H1 (cell line): ENCODE results near the gene TNS3. TPM values are rescaled to one million over a fixed set of nuclear protein-coding genes. Genes with fewer than 3 reads are reported as not detected.

Experiments
- CTCF ChIA-PET: fragments of 300-600 bp; sonication (Branson Sonifier 250); formaldehyde crosslinking; loops from one replicate; lab custom pipeline; 2021; ENCODE audit not compliant: partially characterized antibody; lab: Charles Lee
- POLR2A ChIA-PET: fragments of 300-600 bp; sonication (Branson Sonifier 250); formaldehyde crosslinking; loops from one replicate; lab custom pipeline; 2021; ENCODE audit warnings: inconsistent platforms; ENCODE audit not compliant: partially characterized antibody; lab: Charles Lee
- DNase-seq, 2 experiments: peaks; one replicate each; pipeline versions ENCODE4 v3.0.0 to v3.0.0-alpha.2; 2010 to 2022; ENCODE audit warnings: low spot score in 2 of 2, low read depth in 1 of 2, mixed read lengths in 1 of 2
- FAIRE-seq: peaks from 2 replicates; lab custom pipeline; 2011; peaks lifted over from hg19 to GRCh38; lab: Jason Lieb, UNC
- H2AFZ ChIP-seq: 2 replicates; pipeline ENCODE4 v1.8.1; 2012; ENCODE audit warnings: low read length, inconsistent platforms
- H2AK5ac ChIP-seq: 2 replicates; pipeline ENCODE4 v1.6.1; 2013; ENCODE audit warnings: low read depth, low read length
- H2BK120ac ChIP-seq: replicated peaks from 2 replicates; pipeline ENCODE3; 2013; ENCODE audit warnings: low read depth, low read length, inconsistent platforms
- H2BK12ac ChIP-seq: 2 replicates; pipeline ENCODE4 v1.6.1; 2013; ENCODE audit warnings: low read depth, low read length
- H2BK15ac ChIP-seq: 2 replicates; pipeline ENCODE4 v1.6.1; 2013; ENCODE audit warnings: low read length
- H2BK20ac ChIP-seq: 2 replicates; pipeline ENCODE4 v1.6.1; 2013; ENCODE audit warnings: low read length
- H2BK5ac ChIP-seq: 2 replicates; pipeline ENCODE4 v1.6.1; 2013; ENCODE audit warnings: low read depth, low read length
- H3K14ac ChIP-seq: 2 replicates; pipeline ENCODE4 v1.6.1; 2013; ENCODE audit warnings: inconsistent platforms; ENCODE audit not compliant: insufficient read length
- H3K18ac ChIP-seq: 2 replicates; pipeline ENCODE4 v1.6.1; 2013; ENCODE audit warnings: low read length; ENCODE audit errors: extremely low read depth
- H3K23ac ChIP-seq: 2 replicates; pipeline ENCODE4 v1.6.1; 2013; ENCODE audit warnings: inconsistent platforms; ENCODE audit not compliant: insufficient read length
- H3K23me2 ChIP-seq: 2 replicates; pipeline ENCODE4 v1.6.1; 2013; ENCODE audit warnings: low read depth, low read length
- H3K27ac ChIP-seq: 2 replicates; pipeline ENCODE4 v1.6.1; 2011; ENCODE audit warnings: low read depth, low read length, inconsistent platforms
- H3K27me3 ChIP-seq, 4 experiments: replicated peaks in 1 of 4; 1 replicate in 1 of 4; 2 replicates in 3 of 4; pipeline versions ENCODE4 v1.6.1 to v1.8.1; 2011 to 2013; ENCODE audit warnings: low read length in 3 of 4, mild to moderate bottlenecking in 3 of 4, inconsistent platforms in 2 of 4, mixed read lengths in 2 of 4, moderate library complexity in 1 of 4; ENCODE audit not compliant: control insufficient read depth in 3 of 4, insufficient read depth in 3 of 4; ENCODE audit errors: extremely low read depth in 1 of 4
- H3K36me3 ChIP-seq, 4 experiments: 2 replicates each; pipeline versions ENCODE4 v1.6.1 to v1.8.1; 2011 to 2013; ENCODE audit warnings: mild to moderate bottlenecking in 4 of 4, low read length in 3 of 4, moderate library complexity in 2 of 4, control low read depth in 1 of 4, inconsistent platforms in 1 of 4; ENCODE audit not compliant: insufficient read depth in 4 of 4, control insufficient read depth in 2 of 4
- H3K4ac ChIP-seq: replicated peaks from 2 replicates; pipeline ENCODE3; 2013; ENCODE audit warnings: low read length, low read depth, mixed read lengths, inconsistent platforms; ENCODE audit not compliant: insufficient read length
- H3K4me1 ChIP-seq, 4 experiments: replicated peaks in 1 of 4; 1 replicate in 1 of 4; 2 replicates in 3 of 4; pipeline versions ENCODE4 v1.6.1 to v1.8.1; 2011 to 2013; ENCODE audit warnings: low read length in 3 of 4, inconsistent platforms in 2 of 4, mixed read lengths in 1 of 4; ENCODE audit not compliant: insufficient read depth in 4 of 4, control insufficient read depth in 3 of 4
- H3K4me2 ChIP-seq, 2 experiments: 2 replicates each; pipeline versions ENCODE4 v1.6.1 to v1.8.1; 2011 to 2013; ENCODE audit warnings: low read depth in 2 of 2, low read length in 2 of 2, control low read depth in 1 of 2, inconsistent platforms in 1 of 2, mild to moderate bottlenecking in 1 of 2; ENCODE audit not compliant: insufficient read depth in 1 of 2
- H3K4me3 ChIP-seq, 4 experiments: fragments of 200-600, 300-600 bp in 1 of 4; sonication (generic), shearing (Covaris generic), sonication (Bioruptor Twin) in 1 of 4; 2 replicates each; pipeline versions ENCODE4 v1.5.1 to v1.8.1; 2011 to 2016; ENCODE audit warnings: low read length in 4 of 4, low read depth in 3 of 4, control low read depth in 2 of 4, inconsistent platforms in 2 of 4, mild to moderate bottlenecking in 2 of 4, mixed read lengths in 1 of 4, moderate library complexity in 1 of 4; ENCODE audit not compliant: insufficient read depth in 2 of 4; ENCODE audit errors: extremely low read depth in 1 of 4
- H3K56ac ChIP-seq: replicated peaks from 2 replicates; pipeline ENCODE3; 2013; ENCODE audit warnings: low read depth, mild to moderate bottlenecking, mixed read lengths, low read length, inconsistent platforms; ENCODE audit not compliant: insufficient read length
- H3K79me1 ChIP-seq: 2 replicates; pipeline ENCODE4 v1.6.1; 2013; ENCODE audit warnings: low read depth, low read length, control low read depth
- H3K79me2 ChIP-seq, 2 experiments: 2 replicates each; pipeline versions ENCODE4 v1.6.1 to v1.8.1; 2012 to 2013; ENCODE audit warnings: low read length in 2 of 2, mild to moderate bottlenecking in 2 of 2, inconsistent platforms in 1 of 2; ENCODE audit not compliant: insufficient read depth in 2 of 2, control insufficient read depth in 1 of 2
- H3K9ac ChIP-seq, 4 experiments: replicated peaks in 1 of 4; 1 replicate in 1 of 4; 2 replicates in 3 of 4; pipeline versions ENCODE4 v1.6.1 to v1.8.1; 2011 to 2013; ENCODE audit warnings: low read depth in 3 of 4, low read length in 3 of 4, control low read depth in 2 of 4, mild to moderate bottlenecking in 2 of 4, moderate library complexity in 2 of 4, inconsistent platforms in 1 of 4; ENCODE audit errors: extremely low read depth in 1 of 4
- H3K9me3 ChIP-seq, 2 experiments: 2 replicates each; pipeline versions ENCODE4 v1.6.1 to v1.8.1; 2012 to 2013; ENCODE audit warnings: mild to moderate bottlenecking in 2 of 2, moderate library complexity in 2 of 2, control low read depth in 1 of 2, inconsistent platforms in 1 of 2, low read depth in 1 of 2, low read length in 1 of 2, mixed read lengths in 1 of 2; ENCODE audit not compliant: insufficient read depth in 2 of 2
- H4K20me1 ChIP-seq, 2 experiments: replicated peaks in 1 of 2; 2 replicates each; pipeline versions ENCODE3 to v1.8.1; 2011 to 2013; ENCODE audit warnings: inconsistent platforms in 2 of 2, low read length in 2 of 2, mild to moderate bottlenecking in 1 of 2; ENCODE audit not compliant: insufficient read depth in 2 of 2, control insufficient read depth in 1 of 2
- H4K5ac ChIP-seq: 2 replicates; pipeline ENCODE4 v1.6.1; 2013; ENCODE audit warnings: low read length, low read depth, mixed read lengths, inconsistent platforms; ENCODE audit not compliant: insufficient read length
- H4K8ac ChIP-seq: 2 replicates; pipeline ENCODE4 v1.8.0; 2013; ENCODE audit warnings: mild to moderate bottlenecking, moderate library complexity, low read length, inconsistent platforms; ENCODE audit not compliant: insufficient read depth; ENCODE audit errors: extremely low read depth
- H4K91ac ChIP-seq: replicated peaks from 2 replicates; pipeline ENCODE3; 2013; ENCODE audit warnings: low read length, mixed read lengths, inconsistent platforms; ENCODE audit not compliant: insufficient read length
- ASH2L ChIP-seq: fragments of 200-600, 300-600 bp; sonication (generic); IDR thresholded peaks from one replicate; pipeline ENCODE4 v1.7.1; 2017; ENCODE audit warnings: low read length
- CBX5 ChIP-seq: fragments of 300-800, 300-1000 bp; sonication (generic); IDR thresholded peaks from 2 replicates; pipeline ENCODE4 v1.7.1; 2016; ENCODE audit warnings: antibody characterized with exemption, low read length, low read depth
- CBX8 ChIP-seq: fragments of 300-800, 300-1000 bp; sonication (generic); IDR thresholded peaks from 2 replicates; pipeline ENCODE4 v1.7.1; 2016; ENCODE audit warnings: low read depth, low read length, borderline replicate concordance
- CEBPB ChIP-seq: IDR thresholded peaks from 2 replicates; pipeline ENCODE4 v1.6.1; 2012; ENCODE audit warnings: low read depth, low read length
- EP300 ChIP-seq, 2 experiments: IDR thresholded peaks; 1 replicate in 1 of 2; 2 replicates in 1 of 2; pipeline ENCODE4 v1.6.1; 2011 to 2012; ENCODE audit warnings: low read depth in 2 of 2, low read length in 2 of 2, mild to moderate bottlenecking in 2 of 2, borderline replicate concordance in 1 of 2, inconsistent platforms in 1 of 2, moderate library complexity in 1 of 2
- HDAC2 ChIP-seq, 2 experiments: fragments of 300-600 bp in 1 of 2; sonication (generic) in 1 of 2; IDR thresholded peaks; 2 replicates each; pipeline ENCODE4 v1.6.1; 2011 to 2012; ENCODE audit warnings: low read depth in 2 of 2, low read length in 2 of 2, mild to moderate bottlenecking in 2 of 2, moderate library complexity in 2 of 2, borderline replicate concordance in 1 of 2, inconsistent platforms in 1 of 2
- RBBP5 ChIP-seq: IDR thresholded peaks from 2 replicates; pipeline ENCODE4 v1.7.1; 2012; ENCODE audit warnings: low read depth, mild to moderate bottlenecking, inconsistent platforms, low read length, moderate library complexity, borderline replicate concordance
- SP4 ChIP-seq: IDR thresholded peaks from 2 replicates; pipeline ENCODE4 v1.6.1; 2012; ENCODE audit warnings: low read length, inconsistent platforms
- TCF12 ChIP-seq: IDR thresholded peaks from 2 replicates; pipeline ENCODE4 v1.6.1; 2011; ENCODE audit warnings: low read depth, mild to moderate bottlenecking, low read length
- WGBS, 2 experiments: shearing (Covaris generic) in 1 of 2; methylation state at CpG; one replicate each; pipeline versions ENCODE4 v1.1.6 to v1.1.7; 2013 to 2015; ENCODE audit warnings: low lambda C conversion rate in 2 of 2, mixed read lengths in 2 of 2, inconsistent platforms in 1 of 2, low coverage in 1 of 2, missing lambda C conversion rate in 1 of 2; ENCODE audit not compliant: insufficient replicate concordance in 2 of 2, insufficient coverage in 1 of 2, insufficient read length in 1 of 2; ENCODE audit errors: extremely low coverage in 1 of 2, missing lambda C conversion rate in 1 of 2; 5-methylcytosine and 5-hydroxymethylcytosine counted together
- polyA plus RNA-seq, 7 experiments: library from polyadenylated mRNA; depleted of rRNA in 3 of 7; stranded (reverse) in 5 of 7; unstranded in 2 of 7; fragments of >200 nt in 5 of 7; fragments of 200-250 nt in 2 of 7; gene quantifications; 1 replicate in 5 of 7; 2 replicates in 1 of 7; 4 replicates in 1 of 7; pipeline versions ENCODE4 v1.2.1 to v1.2.3, GENCODE V29; 2011 to 2013; ENCODE audit warnings: missing spikeins in 2 of 7, mixed read lengths in 2 of 7
- total RNA-seq: library from RNA; stranded (reverse); fragmentation: NEBNext Ultra II Directional; extraction: Animal tissue kit (Norgen Biotek cat#: 25700); gene quantifications from 2 replicates; pipeline ENCODE4 v1.2.1, GENCODE V29; 2021

The TNS3 gene
- total and polyA plus RNA-seq, 2 of the 8 experiments (the other 6 are each of a cell fraction or from before 2014, with no cell fraction given) = 11.9 to 24.2 TPM

DNA sequence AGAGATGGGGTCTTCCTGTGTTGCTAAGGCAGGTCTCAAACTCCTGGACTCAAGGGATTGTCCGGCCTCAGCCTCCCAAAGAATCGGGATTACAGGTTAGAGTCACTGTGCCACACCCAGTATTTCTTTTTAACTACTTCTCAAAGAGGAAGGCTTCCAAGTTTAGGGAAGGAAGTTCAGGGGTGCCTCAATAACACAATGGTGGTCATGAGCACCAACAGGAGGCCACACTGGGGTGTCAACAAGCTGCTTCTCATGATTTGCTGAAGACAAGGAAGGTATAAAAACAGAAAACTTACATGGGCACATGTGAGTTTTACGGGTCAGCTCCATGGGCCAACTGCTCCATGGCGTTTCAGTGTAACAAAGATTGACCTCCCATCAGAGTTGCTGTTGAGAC, 160.5 kb downstream of the TNS3 start:
- Histone ChIP-seq H3K23ac (no peak overlapping the region), H3K14ac (no peak overlapping the region), H4K20me1 (no peaks in the 10 kb centered on the region), H3K18ac (no peak overlapping the region), H4K5ac (no peak overlapping the region), H3K4me3 (no peak overlapping the region), H4K91ac (no peak overlapping the region), H2BK15ac (no peak overlapping the region), H2BK20ac (no peak overlapping the region), H2BK12ac (no peak overlapping the region), H3K79me2 (no peaks in the 10 kb centered on the region), H4K8ac (no peak overlapping the region), H2AFZ (no peak overlapping the region), H2BK5ac (no peak overlapping the region), H3K27me3 (no peaks in the 10 kb centered on the region), H3K4me2 (no peak overlapping the region), H2AK5ac (no peak overlapping the region), H3K36me3 (peaks cover 0 to 2% (median 0%) of the 10 kb centered on the region in 4 experiments; a peak in 1 of 8 replicates), H3K4me1 (no peaks in the 10 kb centered on the region), H3K9ac (no peak overlapping the region), H3K4ac (no peak overlapping the region), H2BK120ac (no peak overlapping the region), H3K27ac (no peak overlapping the region), H3K9me3 (no peaks in the 10 kb centered on the region), H3K23me2 (no peaks in the 10 kb centered on the region), H3K79me1 (no peaks in the 10 kb centered on the region; the same call in 1 of the 2 replicates), H3K56ac (no peak overlapping the region)
- 90% methylated on average over 4 of the region's 4 CpGs; no CpG with 5 or more reads in 1 of the 2 experiments for WGBS, 2 experiments
- FAIRE-seq = no peak
- DNase-seq = no peak
- CTCF ChIA-PET = interaction anchor here (0.7 to 2.3 kb wide), 4 partner anchors 11 to 398 kb away, joined by 3 to 12 read pairs (median 6); no protein-coding TSS in a partner anchor
- POLR2A ChIA-PET = no interaction called here
- TF ChIP-seq CBX5 = no peak
- no peak for TF ChIP-seq CBX8
- no peak for TF ChIP-seq SP4
- TF ChIP-seq EP300 (IDR thresholded peaks at IDR 0.05; ENCODE audit: borderline replicate concordance in 1 of 2, low read depth in 2 of 2, low read length in 2 of 2) = no peak
- no peak for TF ChIP-seq TCF12
- TF ChIP-seq ASH2L = no peak
- TF ChIP-seq CEBPB = no peak
- TF ChIP-seq HDAC2 (IDR thresholded peaks at IDR 0.05; ENCODE audit: borderline replicate concordance in 1 of 2, low read depth in 2 of 2, low read length in 2 of 2) = no peak
- TF ChIP-seq RBBP5 = no peak
